HG03521 (cell line): ENCODE data around the gene NSUN5.
A peak's percentile ranks its signal among the peaks of the same experiment; 100 is the strongest.
"Not testable (repeated sequence)": the region's sequence is repeated elsewhere in the genome, so short reads cannot be mapped to it uniquely, and the experiment has no call there.

Experiments used
- ATAC-seq: cut with Tn5 transposase; IDR thresholded peaks from one replicate; pipeline ENCODE4 v1.9.1; 2021; ENCODE audit warnings: mild to moderate bottlenecking, moderate library complexity; ENCODE audit not compliant: unreplicated experiment

Gene NSUN5

DNA sequence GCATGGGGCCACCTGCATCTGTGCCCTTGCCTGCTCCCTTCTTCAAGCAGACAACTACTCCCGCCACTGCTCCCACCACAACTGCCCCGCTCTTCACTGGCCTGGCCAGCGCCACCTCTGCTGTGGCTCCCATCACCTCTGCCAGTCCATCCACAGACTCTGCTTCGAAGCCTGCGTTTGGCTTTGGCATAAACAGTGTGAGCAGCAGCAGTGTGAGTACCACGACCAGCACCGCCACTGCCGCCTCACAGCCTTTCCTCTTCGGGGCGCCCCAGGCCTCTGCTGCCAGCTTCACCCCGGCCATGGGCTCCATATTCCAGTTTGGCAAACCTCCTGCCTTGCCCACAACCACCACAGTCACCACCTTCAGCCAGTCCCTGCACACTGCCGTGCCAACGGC is 11.4 kb downstream of the NSUN5 start:
- ATAC-seq: not testable (repeated sequence)

DNA sequence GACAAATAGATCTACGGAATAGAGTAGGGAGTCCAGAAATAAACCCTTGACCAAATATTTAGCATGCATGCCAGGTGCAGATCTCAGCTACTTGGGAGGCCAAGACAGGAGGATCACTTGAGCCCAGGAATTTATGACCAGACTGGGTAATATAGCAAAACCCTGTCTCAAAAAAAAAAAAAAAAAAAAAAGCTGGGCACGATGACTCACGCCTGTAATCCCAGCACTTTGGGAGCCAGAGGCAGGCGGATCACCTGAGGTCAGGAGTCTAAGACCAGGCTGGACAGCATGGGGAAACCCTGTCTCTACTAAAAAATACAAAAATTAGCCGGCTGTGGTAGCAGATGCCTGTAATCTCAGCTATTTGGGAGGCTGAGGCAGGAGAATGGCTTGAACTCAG is 31.4 kb downstream of the NSUN5 start:
- not testable (repeated sequence) for ATAC-seq

DNA sequence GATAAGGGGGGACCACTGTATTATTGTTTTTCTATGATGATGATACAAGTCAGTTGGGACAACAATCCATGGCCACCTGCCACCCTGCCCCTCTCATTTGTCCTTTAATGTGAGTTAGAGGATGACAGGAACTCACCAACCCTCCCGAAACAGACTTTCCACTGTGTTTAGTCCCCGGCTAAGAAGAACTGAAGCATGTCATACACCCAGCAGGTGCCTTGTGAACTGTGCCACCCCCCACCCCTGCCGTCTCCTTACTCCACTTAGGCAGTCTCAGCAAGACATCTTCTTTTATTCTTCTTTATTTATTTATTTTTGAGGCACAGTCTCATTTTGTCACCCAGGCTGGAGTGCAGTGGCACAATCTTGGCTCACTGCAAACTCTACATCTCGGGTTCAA is 40.8 kb downstream of the NSUN5 start:
- ATAC-seq: not testable (repeated sequence)

DNA sequence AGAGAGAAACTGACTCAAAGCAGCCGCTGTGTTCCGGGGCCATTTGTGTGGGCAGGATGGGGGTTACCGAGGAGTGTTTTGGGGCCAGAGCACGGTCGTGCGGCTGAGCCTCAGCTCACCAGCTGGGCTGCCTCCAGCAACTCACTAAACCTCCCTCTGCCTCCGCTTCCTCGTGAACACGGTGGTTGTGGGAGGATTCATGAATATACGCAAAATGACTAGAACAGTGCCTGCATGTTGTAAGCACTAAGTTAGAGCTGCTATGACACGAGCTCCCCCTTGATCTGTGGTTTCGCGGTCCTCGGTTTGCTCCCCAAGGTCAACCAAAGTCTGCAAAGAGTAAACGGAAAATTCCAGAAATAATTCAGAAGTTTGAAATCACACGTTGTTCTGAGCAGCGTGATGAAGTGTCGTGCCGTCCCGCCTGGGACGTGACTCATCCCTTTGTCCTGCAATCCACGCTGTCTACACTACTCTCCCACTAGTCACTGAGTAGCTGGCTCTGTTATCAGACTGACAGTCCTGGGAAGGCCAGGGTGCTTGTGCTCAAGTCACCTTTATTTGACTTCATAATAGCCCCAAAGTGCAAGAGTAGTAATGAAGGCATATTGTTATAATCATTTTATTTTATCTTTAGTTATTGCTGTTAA is 41.8 kb downstream of the NSUN5 start:
- ATAC-seq: peak; percentile 81

DNA sequence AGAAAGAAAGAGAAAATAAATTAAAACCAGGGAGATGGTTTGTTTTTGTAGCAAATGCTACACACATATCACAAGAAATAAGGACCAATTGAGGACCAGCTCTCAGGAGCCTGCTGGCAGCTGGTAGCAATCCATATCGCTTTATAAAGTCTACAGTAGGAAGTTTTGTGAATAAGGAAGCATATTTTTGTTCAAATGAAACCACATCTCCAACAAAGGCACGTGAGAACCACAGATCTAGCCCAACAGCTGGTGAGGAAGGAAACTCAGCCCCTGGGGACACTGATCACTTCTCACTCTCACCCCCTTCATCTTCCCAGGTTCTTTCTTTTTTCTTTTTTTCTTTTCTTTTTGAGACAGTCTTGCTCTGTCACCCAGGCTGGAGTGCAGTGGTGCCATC is 46.2 kb downstream of the NSUN5 start:
- ATAC-seq: not testable (repeated sequence)
